Nephron progenitor cell (in vitro differentiated cells): ENCODE data around the gene SLFN5.
"Not testable (repeated sequence)": the region's sequence is repeated elsewhere in the genome, so short reads cannot be mapped to it uniquely, and the experiment has no call there.

Source experiments
- DNase-seq: peaks from one replicate; pipeline ENCODE4 v3.0.0; 2021
- H3K27ac Mint-ChIP-seq: 2 replicates; pipeline ENCODE4 v1.8.0; 2021; ENCODE audit warnings: mild to moderate bottlenecking, moderate library complexity, mixed read lengths
- H3K27me3 Mint-ChIP-seq: 2 replicates; pipeline ENCODE4 v1.8.0; 2021; ENCODE audit warnings: mild to moderate bottlenecking, low read depth, mixed read lengths; ENCODE audit not compliant: poor library complexity
- H3K36me3 Mint-ChIP-seq: 2 replicates; pipeline ENCODE4 v1.8.0; 2021; ENCODE audit warnings: low read depth, mixed read lengths
- H3K4me1 Mint-ChIP-seq: 2 replicates; pipeline ENCODE4 v1.8.0; 2021; ENCODE audit warnings: mixed read lengths
- H3K4me3 Mint-ChIP-seq: 2 replicates; pipeline ENCODE4 v1.8.0; 2021; ENCODE audit warnings: mild to moderate bottlenecking, moderate library complexity, mixed read lengths
- H3K9me3 Mint-ChIP-seq: 2 replicates; pipeline ENCODE4 v1.8.0; 2021; ENCODE audit warnings: mild to moderate bottlenecking, moderate library complexity, mixed read lengths
- TF ChIP-seq, protein P1 (sequence below): fragments of 200-600 bp; sonication (generic); IDR thresholded peaks from 2 replicates; pipeline ENCODE4 v1.5.0; 2021; ENCODE audit warnings: antibody characterized with exemption

The SLFN5 gene

GRCh38 chr17:35255316-35255715 lies 12.4 kb downstream of the SLFN5 start:
- Mint-ChIP-seq H3K4me3 (no peak overlapping the region), H3K4me1 (peaks cover 23% of the 10 kb centered on the region), H3K9me3 (no peaks in the 10 kb centered on the region), H3K27ac (no peak overlapping the region), H3K27me3 (no peaks in the 10 kb centered on the region), H3K36me3 (peaks cover 20% of the 10 kb centered on the region)
- TF ChIP-seq, protein P1, sequence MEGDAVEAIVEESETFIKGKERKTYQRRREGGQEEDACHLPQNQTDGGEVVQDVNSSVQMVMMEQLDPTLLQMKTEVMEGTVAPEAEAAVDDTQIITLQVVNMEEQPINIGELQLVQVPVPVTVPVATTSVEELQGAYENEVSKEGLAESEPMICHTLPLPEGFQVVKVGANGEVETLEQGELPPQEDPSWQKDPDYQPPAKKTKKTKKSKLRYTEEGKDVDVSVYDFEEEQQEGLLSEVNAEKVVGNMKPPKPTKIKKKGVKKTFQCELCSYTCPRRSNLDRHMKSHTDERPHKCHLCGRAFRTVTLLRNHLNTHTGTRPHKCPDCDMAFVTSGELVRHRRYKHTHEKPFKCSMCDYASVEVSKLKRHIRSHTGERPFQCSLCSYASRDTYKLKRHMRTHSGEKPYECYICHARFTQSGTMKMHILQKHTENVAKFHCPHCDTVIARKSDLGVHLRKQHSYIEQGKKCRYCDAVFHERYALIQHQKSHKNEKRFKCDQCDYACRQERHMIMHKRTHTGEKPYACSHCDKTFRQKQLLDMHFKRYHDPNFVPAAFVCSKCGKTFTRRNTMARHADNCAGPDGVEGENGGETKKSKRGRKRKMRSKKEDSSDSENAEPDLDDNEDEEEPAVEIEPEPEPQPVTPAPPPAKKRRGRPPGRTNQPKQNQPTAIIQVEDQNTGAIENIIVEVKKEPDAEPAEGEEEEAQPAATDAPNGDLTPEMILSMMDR: no peak
- DNase-seq: no peak

DNA sequence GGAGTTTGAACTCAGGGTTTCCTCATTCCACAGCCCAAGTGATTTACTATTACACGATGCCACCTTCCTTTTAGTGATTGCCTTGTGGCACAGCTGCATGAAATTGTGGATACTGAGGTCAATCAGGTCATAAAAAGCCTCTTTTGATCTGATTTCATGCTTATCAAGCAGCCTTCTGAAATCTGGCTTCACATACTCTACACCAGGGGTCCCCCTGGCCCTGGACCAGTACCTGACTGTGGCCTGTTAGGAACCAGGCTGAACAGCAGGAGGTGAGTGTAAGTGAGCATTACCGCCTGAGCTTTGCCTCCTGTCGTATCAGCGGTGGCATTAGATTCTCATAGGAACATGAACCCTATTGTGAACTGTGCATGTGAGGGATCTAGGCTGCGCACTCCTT lies 13.8 kb downstream of the SLFN5 start:
- H3K27me3 Mint-ChIP-seq: no peaks in the 10 kb centered on the region
- peaks cover 20% of the 10 kb centered on the region for H3K36me3 Mint-ChIP-seq
- no peak overlapping the region for H3K27ac Mint-ChIP-seq
- no peak overlapping the region for H3K4me3 Mint-ChIP-seq
- no peak for DNase-seq
- H3K4me1 Mint-ChIP-seq: peaks cover 23% of the 10 kb centered on the region
- no peaks in the 10 kb centered on the region for H3K9me3 Mint-ChIP-seq
- TF ChIP-seq, protein P1: no peak

- Mint-ChIP-seq H3K36me3 (peaks cover 20% of the 10 kb centered on the region), H3K9me3 (no peaks in the 10 kb centered on the region), H3K4me3 (no peak overlapping the region), H3K27ac (no peak overlapping the region), H3K4me1 (peaks cover 23% of the 10 kb centered on the region), H3K27me3 (no peaks in the 10 kb centered on the region)
- no peak for DNase-seq
- TF ChIP-seq, protein P1: no peak
These were observed 14.4 kb downstream of the SLFN5 start for GRCh38 chr17:35257208-35257659.

DNA sequence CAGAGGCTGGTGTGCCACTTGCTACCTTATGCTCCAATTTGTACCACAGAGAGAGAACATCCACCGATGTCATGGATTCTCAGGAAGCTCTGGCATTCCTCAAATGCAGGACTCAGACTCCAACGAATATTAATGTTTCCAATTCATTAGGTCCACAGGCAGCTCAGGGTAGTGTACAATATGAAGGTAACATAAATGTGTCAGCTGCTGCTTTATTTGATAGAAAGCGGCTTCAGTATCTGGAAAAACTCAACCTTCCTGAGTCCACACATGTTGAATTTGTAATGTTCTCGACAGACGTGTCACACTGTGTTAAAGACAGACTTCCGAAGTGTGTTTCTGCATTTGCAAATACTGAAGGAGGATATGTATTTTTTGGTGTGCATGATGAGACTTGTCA lies 16.1 kb downstream of the SLFN5 start:
- H3K9me3 Mint-ChIP-seq: no peaks in the 10 kb centered on the region
- H3K27ac Mint-ChIP-seq: no peak overlapping the region
- H3K36me3 Mint-ChIP-seq: peaks cover 35% of the 10 kb centered on the region
- H3K27me3 Mint-ChIP-seq: no peaks in the 10 kb centered on the region
- DNase-seq: no peak
- TF ChIP-seq, protein P1: no peak
- H3K4me3 Mint-ChIP-seq: no peak overlapping the region
- H3K4me1 Mint-ChIP-seq: peaks cover 21% of the 10 kb centered on the region

- no peak for DNase-seq
- Mint-ChIP-seq H3K27ac (no peak overlapping the region), H3K4me3 (no peak overlapping the region), H3K4me1 (no peaks in the 10 kb centered on the region), H3K36me3 (peaks cover 36% of the 10 kb centered on the region), H3K27me3 (no peaks in the 10 kb centered on the region), H3K9me3 (no peaks in the 10 kb centered on the region)
- TF ChIP-seq, protein P1: no peak
These were observed 22.2 kb downstream of the SLFN5 start for GRCh38 chr17:35265071-35265470.

GRCh38 chr17:35265566-35266141 lies 22.8 kb downstream of the SLFN5 start:
- Mint-ChIP-seq H3K4me1 (no peaks in the 10 kb centered on the region), H3K4me3 (no peak overlapping the region), H3K9me3 (no peaks in the 10 kb centered on the region), H3K27ac (no peak overlapping the region), H3K27me3 (no peaks in the 10 kb centered on the region), H3K36me3 (peaks cover 35% of the 10 kb centered on the region)
- DNase-seq: no peak
- TF ChIP-seq, protein P1: no peak

- peaks cover 57% of the 10 kb centered on the region for H3K9me3 Mint-ChIP-seq
- not testable (repeated sequence) for H3K27ac Mint-ChIP-seq, H3K4me1 Mint-ChIP-seq, DNase-seq, H3K36me3 Mint-ChIP-seq, H3K4me3 Mint-ChIP-seq
- H3K27me3 Mint-ChIP-seq: peaks cover 13% of the 10 kb centered on the region
These were observed 31.5 kb downstream of the SLFN5 start for GRCh38 chr17:35274167-35275066.

- Mint-ChIP-seq H3K9me3 (peaks cover 40% of the 10 kb centered on the region), H3K27me3 (peaks cover 13% of the 10 kb centered on the region)
- H3K4me1 Mint-ChIP-seq, H3K27ac Mint-ChIP-seq, H3K4me3 Mint-ChIP-seq, H3K36me3 Mint-ChIP-seq, DNase-seq: not testable (repeated sequence)
These were observed 35.6 kb downstream of the SLFN5 start for GRCh38 chr17:35278454-35278853.
